ENCODE results near the gene TTLL6. TPM values are rescaled to one million over a fixed set of nuclear protein-coding genes. Genes with fewer than 3 reads are reported as not detected.

The TTLL6 gene
- total RNA-seq, 1 experiment from 2014 or later: not detected

- DNase-seq (ENCODE audit: extremely low read depth, low read depth): no peak
Observed at GRCh38 chr17:48769009-48769675, 47.9 kb downstream of the TTLL6 start.

- DNase-seq (ENCODE audit: extremely low read depth, low read depth): no peak
Observed at GRCh38 chr17:48767263-48767774, 49.7 kb downstream of the TTLL6 start.

GRCh38 chr17:48761114-48761513 lies 55.9 kb downstream of the TTLL6 start:
- DNase-seq (ENCODE audit: extremely low read depth, low read depth): no peak

GRCh38 chr17:48760411-48760810 lies 56.6 kb downstream of the TTLL6 start:
- no peak for DNase-seq (ENCODE audit: extremely low read depth, low read depth)

- DNase-seq (ENCODE audit: extremely low read depth, low read depth): no peak
Observed at GRCh38 chr17:48759288-48759687, 57.7 kb downstream of the TTLL6 start.

GRCh38 chr17:48757524-48757961 lies 59.5 kb downstream of the TTLL6 start:
- DNase-seq (ENCODE audit: extremely low read depth, low read depth): no peak

- DNase-seq (ENCODE audit: extremely low read depth, low read depth): no peak
Observed at GRCh38 chr17:48756830-48757251, 60.2 kb downstream of the TTLL6 start.

- no peak for DNase-seq (ENCODE audit: extremely low read depth, low read depth)
Observed at GRCh38 chr17:48755356-48755755, 61.7 kb downstream of the TTLL6 start.

GRCh38 chr17:48754500-48755261 lies 62.3 kb downstream of the TTLL6 start:
- DNase-seq (ENCODE audit: extremely low read depth, low read depth): no peak

GRCh38 chr17:48753794-48754499 lies 63.1 kb downstream of the TTLL6 start:
- no peak for DNase-seq (ENCODE audit: extremely low read depth, low read depth)

GRCh38 chr17:48752399-48753288 lies 64.4 kb downstream of the TTLL6 start:
- DNase-seq (ENCODE audit: extremely low read depth, low read depth): no peak

GRCh38 chr17:48751733-48752398 lies 65.2 kb downstream of the TTLL6 start:
- no peak for DNase-seq (ENCODE audit: extremely low read depth, low read depth)

GRCh38 chr17:48751172-48751571 lies 65.9 kb downstream of the TTLL6 start:
- DNase-seq (ENCODE audit: extremely low read depth, low read depth): no peak

GRCh38 chr17:48749621-48750553 lies 67.1 kb downstream of the TTLL6 start:
- no peak for DNase-seq (ENCODE audit: extremely low read depth, low read depth)

GRCh38 chr17:48748718-48749566 lies 68.1 kb downstream of the TTLL6 start:
- no peak for DNase-seq (ENCODE audit: extremely low read depth, low read depth)

GRCh38 chr17:48747445-48748363 lies 69.3 kb downstream of the TTLL6 start:
- DNase-seq (ENCODE audit: extremely low read depth, low read depth): no peak
